ACHN (cell line): Measurements from ENCODE around the gene GOLGA6A.
"Not testable (repeated sequence)": the region's sequence is repeated elsewhere in the genome, so short reads cannot be mapped to it uniquely, and the experiment has no call there.

Source experiments
- DNase-seq: peaks from one replicate; pipeline ENCODE4 v3.0.0-alpha.2; 2015
- in situ Hi-C: cut with HindIII; loops from 2 replicates; pipeline ENCODE4 v1.10.0; 2017; ENCODE audit warnings: low sequenced_read_pairs, low pct_ligation_motif_present, low pct_unique_long_range_greater_than_20kb

GOLGA6A gene

DNA sequence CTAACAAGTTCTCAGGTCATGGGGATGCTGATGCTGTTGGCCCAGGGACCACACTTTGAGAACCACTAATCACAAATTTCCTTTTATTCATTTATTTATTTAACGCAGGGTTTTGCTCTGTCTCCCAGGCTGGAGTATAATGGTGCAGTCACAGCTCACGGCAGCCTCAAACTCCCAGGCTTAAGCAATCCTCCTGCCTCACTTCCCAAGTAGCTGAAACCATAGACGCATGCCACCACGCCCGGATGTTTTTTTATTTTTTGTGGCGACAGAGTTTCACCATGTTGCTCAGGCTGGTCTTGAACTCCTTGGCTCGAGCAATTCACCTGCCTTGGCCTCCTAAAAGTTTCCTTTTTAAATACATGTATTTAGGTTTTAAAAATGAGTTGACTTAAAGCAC, 27.4 kb upstream of the GOLGA6A start:
- no peak for DNase-seq
- in situ Hi-C loops, result no loop called here

DNA sequence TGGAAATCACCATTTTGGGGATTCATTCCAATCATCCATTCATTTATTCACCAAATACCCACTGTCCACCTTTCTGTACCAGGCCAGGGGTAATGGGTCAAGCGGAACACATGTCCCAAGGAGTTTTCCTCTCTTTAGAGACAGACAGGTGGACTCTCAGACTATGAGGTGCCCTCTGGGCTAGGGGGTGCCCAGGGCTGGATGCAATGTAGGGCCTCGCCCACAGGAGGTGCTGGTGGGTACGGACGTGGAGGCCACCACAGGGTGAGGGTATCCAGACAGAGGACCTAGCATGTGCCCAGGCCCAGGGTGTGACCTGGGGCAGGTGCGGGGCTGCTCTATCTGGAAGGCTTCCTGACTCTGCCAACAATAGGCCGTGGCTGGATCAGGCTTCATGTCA, 26.3 kb upstream of the GOLGA6A start:
- in situ Hi-C loops, DNase-seq: not testable (repeated sequence)

DNA sequence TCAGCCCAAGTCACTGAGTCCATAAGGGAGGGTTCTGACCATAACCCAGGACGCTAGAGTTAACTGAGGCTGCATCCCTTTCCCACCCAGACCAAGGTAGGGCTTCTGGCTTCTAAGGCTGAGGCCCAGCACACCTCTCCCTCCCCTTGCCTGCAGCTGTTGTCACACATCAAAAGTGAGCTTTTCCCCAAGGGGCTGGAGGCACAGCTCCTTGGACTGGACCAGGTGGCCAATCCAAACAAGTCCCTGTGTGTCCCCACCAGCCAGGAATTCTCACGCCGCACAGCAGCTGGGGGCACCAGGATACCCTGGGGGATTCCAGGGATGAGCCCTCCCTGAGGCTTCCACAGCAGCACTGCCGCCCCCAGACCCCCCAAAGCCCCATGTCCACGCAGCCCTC, 25.8 kb upstream of the GOLGA6A start:
- no peak for DNase-seq
- in situ Hi-C loops, result no loop called here

DNA sequence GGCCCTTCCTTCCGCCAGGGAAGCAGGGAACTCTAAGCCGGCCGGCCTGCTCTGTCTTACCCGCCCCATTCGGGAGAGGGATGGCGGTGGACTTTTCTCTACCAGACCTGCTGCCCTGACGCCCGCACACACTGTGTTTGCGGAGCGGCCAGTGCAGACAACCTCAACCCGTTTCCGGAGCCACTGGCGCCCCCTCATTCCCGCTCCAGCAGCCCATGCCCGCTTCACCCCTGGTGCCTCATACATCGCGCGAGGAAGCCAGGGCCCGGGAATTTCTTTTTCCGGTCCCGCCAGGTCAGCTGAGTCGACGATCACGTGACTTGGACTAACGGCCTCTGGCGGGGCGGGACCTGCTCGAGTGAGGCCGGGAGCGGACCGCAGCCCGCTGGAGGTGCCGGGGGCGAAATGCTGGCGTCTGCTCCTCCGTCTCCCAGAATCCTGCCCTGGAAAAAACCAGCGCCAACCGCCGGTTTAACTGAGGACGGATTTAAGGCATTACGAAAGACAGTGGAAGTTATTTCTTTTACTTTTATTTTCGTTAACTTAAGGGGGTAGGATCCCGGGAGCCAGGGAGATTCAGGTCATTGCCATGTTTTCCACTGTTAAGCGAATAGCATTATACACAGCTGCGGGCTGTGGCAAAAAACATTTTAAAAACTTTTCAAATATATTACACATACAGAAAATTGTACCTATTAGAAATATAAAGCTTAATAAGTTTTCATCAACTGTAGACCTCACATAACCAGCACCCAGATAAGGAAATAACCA, 17.8 kb upstream of the GOLGA6A start:
- DNase-seq, result peak; percentile 86
- in situ Hi-C loops, result not testable (repeated sequence)

DNA sequence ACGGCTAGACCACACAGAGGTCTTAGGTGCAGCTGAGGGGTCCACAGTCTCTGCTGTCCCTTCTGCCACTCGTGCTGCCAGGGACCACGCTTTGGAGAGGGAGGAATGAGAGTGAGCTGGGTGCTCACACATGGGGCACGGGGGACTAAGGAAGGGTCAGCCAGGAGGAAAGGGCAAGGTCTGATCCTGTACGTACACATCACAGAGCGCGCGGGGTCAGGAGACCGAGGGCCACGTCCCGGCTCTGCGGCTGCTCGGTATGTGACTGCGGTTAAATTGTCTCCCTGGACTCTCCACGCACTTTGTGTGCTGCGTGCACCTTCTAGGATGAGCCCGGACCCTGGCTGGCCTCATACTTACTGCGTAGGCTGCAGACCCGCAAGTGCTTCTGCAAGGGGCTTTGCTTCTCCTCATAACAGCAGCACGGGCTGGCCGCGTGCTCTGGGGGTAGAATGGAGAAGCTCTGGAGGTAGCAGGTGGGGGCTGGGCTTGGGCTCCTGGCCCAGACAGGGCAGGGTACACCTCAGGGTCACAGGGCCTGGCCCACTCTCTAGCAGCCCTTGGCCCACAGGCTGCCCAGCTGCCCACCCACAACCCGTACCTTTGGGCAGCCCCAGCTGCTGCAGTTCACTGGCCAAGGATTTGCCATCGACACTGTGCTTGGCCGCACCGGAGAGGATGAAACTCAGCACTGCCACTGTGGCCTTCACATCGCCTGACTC, 14.6 kb upstream of the GOLGA6A start:
- in situ Hi-C loops, DNase-seq: not testable (repeated sequence)

DNA sequence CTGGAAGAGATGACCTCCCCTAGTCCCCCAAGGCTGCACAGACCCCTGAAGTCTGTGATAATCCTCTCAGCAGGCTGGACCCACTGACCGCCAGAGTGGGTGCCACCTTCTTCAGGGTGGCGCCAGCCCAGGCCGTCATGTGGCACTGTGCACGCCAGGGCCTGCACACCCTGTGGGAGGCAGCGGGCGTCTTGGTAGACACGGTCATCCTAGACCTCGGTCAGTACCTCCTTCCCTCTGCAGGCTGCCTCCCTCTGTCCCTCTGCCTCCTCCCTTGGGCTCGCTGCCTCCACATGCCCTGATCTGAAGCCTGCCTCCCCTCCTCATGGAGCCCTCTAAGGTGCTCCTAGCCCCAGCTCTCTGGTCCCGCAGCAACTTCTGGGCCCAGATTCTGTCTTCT, 13.3 kb upstream of the GOLGA6A start:
- in situ Hi-C loops, result not testable (repeated sequence)

DNA sequence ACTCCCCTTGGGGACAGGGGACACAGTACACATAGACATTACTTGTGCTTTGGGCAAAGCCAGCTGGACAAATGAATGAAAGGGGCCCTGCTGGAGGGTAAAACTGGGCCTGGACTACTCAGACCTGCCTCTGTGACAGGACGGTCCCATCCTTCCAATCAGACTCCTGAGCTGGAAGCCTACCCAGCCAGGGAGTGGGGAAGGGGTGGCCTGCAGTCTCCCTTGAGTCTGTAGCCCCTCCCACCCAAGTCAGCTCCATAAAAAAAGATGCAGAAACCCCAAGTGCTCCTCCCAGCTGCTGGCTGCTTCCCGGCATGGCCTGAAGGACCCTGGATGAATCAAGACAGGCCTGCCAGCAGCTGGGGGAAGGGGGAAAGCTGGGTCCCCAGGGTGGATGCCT, 12.2 kb upstream of the GOLGA6A start:
- in situ Hi-C loops, DNase-seq: not testable (repeated sequence)

More for the DNA sequence above, 13.3 kb upstream of the GOLGA6A start:
- not testable (repeated sequence) for DNase-seq

DNA sequence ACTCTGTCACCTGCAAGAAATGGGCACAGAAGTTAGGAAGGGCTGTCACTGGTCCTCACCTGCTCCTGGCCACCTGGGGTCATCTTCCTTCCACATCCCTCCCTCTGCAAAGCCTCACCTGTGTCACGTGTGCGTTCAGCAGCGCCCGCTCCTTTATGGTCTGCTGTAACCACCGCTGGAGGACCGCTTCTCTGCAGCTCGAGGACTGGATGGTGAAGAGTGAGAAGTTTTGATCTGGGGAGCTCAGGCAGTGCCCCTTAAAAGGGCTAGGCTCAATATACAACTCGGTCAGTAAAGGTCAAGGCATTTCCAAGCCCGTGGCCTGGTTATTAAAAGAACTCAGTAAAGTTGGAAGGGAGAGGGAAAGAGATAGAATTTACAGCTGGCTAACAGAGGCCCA, 6.6 kb downstream of the GOLGA6A start:
- DNase-seq, in situ Hi-C loops: not testable (repeated sequence)

DNA sequence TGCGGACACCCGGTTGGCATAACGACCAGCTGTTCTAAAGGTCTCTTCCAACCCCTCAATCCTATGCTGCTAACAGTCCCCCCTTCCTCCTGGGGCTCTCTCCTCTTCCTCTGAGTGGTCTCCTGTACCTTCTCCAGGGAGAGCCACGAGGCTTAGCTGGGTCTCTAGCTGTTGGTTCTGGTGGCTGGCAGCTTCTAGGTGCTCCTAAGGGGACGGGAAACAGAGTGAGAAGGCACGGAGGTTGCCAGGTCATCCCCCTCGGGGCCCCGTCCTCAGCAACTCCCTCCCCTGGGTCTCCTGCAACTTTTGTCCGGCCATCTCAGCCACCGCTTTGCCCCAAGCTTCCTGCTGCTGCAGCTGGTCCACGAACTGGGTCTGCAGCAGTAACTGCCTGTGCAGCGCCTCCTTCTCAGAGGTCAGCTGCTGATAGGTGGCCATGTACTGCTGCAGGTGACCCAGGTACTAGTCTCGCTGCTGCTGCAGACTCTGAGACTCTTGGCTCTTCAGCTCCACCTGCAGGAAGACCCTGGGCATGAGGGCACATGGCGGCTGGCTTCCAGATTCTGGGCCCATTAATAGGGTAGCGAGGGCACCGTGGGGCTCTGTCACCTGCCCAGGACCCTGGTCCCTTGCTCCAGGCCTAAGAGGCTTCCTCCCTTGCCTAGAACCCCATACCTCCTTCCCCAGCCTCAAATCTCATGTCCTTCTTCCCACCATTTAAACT, 9.6 kb downstream of the GOLGA6A start:
- DNase-seq, in situ Hi-C loops: not testable (repeated sequence)

DNA sequence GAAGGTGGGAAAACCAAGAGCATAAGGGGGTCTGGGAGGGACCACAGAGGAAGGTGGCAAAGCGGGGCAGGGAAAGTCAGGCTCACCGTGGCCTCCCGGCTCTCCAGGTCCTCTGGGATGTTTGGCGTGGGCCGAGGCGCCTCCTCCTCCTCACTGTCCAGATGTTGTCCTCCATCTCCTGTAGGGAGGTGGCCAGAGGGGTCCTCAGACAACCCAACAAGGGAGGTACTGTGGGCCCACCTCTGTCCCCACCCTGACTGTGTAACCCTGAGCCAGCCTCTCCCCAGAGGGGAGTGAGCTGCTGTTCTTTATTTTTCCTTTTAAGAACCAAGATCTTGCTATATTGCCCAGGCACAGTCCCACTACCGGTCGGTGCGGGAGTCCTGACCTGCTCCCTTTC, 10.2 kb downstream of the GOLGA6A start:
- in situ Hi-C loops, DNase-seq: not testable (repeated sequence)

DNA sequence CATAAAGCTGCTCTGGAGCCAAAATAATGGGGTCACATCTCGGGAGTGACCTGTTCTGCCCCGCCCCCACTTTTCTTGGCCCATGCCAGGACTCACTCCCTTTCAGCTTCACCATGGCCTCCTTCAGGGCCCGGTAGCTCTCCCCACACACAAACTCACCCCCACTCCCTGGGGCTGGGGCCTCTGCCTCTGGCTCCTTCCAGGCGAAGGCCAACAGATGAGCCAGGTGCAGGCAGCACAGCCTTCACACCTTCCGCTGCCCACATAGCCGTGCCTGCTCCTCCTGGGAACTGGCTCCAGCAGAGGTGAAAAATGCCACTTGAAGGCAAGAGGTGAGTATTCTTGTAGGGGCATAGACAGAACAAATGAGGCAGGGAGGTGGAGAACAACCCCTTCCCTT, 10.7 kb downstream of the GOLGA6A start:
- in situ Hi-C loops, DNase-seq: not testable (repeated sequence)

DNA sequence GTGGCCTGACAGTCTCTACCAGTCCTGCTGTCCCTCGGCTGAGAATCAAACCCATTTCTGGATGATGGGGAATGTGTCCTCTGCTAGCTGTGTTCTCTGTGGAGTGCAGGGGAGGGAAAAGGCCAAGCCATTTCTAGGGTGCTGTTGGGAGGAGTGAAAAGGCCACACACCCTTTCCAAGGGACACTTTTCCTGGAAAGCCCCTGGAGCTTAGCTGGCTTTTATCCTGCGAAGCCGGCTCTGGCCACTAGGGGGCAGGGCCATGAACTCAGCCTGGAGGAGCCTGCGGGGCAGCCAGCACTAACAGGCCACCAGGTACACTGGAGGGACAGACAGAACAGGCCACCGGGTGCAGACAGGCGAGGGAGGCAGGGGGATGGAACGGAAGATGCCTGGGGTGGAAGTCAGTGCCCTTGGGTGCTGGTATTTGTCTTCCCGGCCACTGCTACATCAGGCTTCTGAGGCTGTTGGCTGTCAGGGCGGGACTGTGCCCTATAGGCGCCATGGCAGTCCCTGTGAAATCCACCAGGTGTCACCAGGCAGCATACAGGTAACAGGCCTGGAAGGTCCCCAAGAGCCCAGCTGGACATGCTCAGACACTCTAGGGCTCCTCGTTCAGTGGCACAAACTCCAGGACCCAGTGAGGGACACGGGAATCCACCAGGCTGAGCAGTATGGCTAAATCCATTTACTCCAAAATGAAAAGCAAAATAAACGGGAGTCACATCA, 16.5 kb downstream of the GOLGA6A start:
- in situ Hi-C loops, DNase-seq: not testable (repeated sequence)

DNA sequence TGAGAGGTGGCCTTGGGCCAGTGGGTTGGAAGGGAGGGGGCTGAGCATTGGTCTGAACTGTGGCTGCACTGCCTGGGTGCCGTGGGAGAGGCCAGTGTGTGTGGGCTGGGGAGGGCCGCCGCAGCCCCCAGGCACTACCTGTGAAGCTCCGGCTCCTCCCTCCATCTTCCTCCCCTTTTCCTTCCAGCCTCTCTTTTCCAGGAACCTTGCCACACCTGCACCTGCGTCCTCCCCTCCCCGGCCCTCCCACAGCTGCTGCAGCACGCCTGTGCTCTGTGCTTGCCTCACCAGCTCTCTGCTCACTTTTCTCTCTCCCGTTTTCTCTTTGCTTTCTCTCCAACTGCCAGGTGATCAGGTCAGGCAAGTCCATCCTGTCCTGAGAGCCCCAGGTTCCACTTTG, 17.5 kb downstream of the GOLGA6A start:
- DNase-seq, in situ Hi-C loops: not testable (repeated sequence)

DNA sequence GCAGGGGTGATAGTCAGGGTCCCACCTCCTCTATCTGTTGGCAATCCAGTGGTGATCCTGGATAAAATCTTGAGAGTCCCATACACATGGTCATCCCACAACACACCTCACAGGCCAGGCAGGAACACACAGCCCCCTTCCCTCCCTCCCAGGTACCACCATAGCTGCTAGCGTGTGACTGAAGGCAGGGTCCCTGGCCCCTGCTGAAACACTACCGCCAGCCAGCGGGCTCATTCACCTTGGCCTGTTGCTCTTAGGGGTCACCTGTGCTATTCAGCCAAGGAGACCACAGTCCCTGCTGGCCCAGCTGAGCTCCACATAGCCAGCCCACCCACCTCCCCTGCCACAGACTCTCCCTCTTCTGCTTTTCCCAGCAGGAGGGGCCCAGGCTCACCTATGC, 18.2 kb downstream of the GOLGA6A start:
- in situ Hi-C loops, DNase-seq: not testable (repeated sequence)

DNA sequence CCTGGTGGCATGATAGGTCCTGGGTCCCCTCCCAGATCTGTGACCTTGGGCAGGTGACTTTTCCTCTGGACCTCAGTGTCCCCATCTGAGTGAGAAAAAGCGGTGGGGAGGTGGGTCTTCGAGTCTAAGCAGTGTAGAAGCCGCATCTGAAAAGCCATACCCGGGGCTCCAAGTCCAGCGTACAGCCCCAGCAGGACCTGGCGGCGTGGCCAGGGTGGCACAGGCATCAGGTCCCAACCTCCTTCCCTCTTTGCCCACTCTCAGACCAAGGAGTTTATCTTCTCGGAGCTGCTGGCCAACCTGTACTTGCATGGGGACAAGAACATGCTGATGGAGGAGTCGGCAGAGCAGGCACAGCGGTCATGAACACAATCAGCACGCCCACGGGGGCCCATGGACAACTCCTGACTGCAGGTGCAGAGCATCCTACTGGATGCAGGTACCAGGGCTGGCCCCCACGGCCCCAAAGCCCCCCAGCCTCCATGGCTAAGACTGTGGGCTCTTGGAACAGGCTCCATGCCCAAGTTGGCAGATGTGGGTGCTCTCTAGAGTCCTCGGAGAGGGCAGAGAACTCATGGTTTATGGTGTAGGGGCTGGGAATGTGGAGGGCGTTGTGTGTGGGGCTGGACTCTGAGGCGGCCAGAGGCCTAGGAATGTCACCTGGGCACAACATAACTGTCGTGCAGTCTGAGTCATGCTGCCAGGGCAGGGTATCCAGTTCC, 18.8 kb downstream of the GOLGA6A start:
- in situ Hi-C loops, DNase-seq: not testable (repeated sequence)

DNA sequence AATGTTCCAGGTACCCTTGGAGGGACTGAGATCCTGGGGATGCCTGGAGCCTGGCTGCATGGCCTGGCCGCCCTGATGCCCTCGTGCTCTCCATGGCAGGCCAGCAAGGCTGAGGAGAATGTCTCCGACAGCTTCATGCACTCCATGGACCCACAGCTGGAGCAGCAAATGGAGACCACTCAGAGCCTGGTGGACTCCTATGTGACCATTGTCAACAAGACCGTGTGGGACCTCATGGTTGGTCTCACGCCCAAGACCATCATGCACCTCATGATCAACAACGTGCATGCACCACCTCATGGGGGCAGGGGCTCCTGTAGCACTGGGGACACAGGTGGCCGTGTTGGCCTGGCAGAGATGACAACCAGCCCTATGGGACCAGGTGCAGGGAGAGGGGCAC, 19.7 kb downstream of the GOLGA6A start:
- in situ Hi-C loops, result no loop called here
- DNase-seq, result no peak

DNA sequence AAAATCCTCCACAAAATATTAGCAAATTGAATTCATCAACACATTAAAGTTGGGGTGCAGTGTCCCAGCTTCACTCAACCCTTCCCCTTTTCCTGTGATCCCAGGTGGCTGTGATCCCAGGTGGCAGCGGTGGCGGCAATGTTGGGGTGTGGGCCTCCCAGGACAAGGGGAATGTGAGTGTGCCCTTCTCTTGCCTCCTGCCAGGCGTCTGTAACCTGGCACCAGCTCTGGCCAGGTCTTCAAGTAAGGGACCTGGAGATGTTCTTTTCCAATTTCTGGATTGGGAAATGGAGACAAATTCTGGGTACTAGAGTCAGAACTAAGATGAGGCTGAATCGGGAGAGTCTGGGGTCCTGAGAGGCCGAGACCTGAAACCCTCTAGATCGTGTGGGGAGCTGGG, 20.1 kb downstream of the GOLGA6A start:
- no peak for DNase-seq
- in situ Hi-C loops, result no loop called here

DNA sequence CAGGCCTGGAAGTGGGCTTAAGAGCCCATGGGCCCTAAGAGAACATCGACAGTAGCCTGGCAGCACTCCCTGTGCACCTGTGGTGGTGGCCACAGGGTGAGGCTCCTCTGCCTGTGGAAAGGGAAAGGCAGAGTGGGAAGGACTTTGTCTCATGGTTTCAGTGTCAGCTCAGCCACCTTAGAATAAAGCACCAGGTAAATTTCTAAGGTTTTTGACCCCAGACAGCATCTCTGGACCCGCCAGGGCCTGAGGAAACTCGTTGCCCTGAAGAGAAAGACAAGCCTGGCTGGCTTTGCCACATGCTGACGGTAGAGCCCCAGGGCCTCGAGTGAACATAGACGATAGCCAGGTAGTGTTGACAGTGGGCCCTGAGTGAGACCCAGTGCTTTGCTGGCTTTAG, 22.1 kb downstream of the GOLGA6A start:
- in situ Hi-C loops, result no loop called here
- no peak for DNase-seq
